Stimulated activated CD4-positive, alpha-beta T cell treated with anti-CD3 and anti-CD28 coated beads, Interleukin-4, amount 100 ng/mL, for 1 hour (primary cell): ENCODE measurements around the gene IL17D.
"Not testable (repeated sequence)": the region's sequence is repeated elsewhere in the genome, so short reads cannot be mapped to it uniquely, and the experiment has no call there.

Source experiments
- DNase-seq: peaks from one replicate; pipeline ENCODE4 v3.0.0-alpha.2; 2020

IL17D gene, protein sequence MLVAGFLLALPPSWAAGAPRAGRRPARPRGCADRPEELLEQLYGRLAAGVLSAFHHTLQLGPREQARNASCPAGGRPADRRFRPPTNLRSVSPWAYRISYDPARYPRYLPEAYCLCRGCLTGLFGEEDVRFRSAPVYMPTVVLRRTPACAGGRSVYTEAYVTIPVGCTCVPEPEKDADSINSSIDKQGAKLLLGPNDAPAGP

DNA sequence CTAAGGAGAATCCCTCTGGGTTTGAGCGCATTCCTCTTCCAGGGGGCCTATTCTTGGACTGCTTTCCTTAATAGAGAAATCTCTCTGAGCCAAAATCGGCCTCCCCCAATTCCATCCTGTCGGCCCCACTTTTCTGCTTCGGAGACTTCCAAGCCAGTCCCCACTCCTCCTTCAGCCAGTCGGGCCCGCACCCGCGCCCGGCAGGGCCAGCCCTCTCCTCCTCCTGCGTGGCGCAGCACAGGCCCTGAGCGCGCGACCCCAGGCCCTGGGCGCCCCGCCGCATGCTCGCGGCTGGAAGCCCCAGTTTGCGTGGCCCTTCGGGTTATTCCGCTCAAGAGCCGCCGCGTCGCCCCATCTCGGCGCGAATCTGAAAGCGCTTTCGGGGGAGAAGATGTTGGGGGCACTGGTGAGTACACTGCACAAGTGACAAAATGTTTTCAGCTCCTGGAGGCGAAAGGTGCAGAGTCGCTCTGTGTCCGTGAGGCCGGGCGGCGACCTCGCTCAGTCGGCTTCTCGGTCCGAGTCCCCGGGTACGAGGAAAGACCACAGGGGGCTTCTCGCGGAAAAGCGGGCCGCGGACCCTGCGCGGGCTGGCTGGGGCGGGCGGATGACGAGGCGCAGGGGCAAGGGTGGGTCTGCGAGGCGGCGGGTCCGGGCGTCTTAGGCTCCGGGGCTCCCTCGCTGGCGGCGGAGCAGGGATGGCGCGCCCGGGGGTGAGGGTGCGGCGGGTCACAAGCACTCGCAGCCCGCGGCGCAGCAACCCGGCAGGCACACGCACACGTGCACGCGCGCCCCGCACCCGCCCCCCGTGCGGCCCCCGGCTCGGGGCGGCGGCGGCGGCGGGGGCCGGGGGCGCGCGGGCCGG lies at the start of gene IL17D:
Gene IL17D (plus strand): TSS at position 785 of the 865 bp plus-strand sequence. CDS start 303 bp downstream, outside the sequence.
- peak; percentile 42 for DNase-seq

DNA sequence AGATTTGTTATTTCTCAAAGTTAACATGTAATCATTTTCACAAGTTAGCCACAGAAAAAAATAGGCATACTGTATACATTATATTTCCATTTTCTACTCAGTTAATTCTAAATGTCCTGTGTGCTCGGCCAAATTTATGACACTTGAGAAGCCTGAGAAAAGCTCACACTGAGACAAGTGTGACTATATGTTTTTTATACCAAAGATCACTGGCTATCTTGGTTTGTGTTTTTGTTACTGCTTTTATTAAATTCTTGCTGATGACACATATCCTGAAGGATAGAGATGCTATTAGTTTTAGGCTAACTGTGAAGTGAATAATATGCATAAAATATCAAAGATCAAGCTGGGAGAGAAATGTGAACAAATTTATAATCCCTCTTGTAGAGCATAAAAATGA lies 49.3 kb upstream of the IL17D start:
- no peak for DNase-seq

DNA sequence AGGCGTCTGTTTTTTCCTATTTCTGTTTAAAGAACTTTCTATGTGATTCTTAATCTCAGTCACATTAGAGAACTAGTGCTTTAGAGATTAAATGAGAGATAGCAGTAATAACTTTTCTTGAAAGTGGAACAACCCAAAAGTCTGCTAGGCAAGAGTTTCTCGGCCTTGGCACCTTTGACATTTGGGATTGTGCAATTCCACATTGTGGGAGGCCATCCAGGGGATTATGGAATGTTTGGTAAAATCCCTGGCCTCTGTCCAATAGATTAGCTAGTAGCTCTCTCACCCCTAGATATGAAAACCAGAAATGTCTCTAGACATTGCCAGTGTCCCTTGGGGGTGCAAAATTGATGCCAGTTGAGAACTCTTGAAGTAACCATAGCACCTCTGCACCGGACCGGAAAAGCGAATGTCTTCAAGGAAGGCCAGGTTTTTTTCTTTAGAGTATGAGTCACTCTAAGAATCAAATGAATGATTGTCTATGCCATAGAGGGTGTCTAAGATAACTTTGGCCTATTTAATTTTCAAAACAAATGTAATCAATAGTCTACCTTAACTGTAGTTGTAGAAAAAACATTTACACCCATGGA lies 45.0 kb upstream of the IL17D start:
- no peak for DNase-seq

DNA sequence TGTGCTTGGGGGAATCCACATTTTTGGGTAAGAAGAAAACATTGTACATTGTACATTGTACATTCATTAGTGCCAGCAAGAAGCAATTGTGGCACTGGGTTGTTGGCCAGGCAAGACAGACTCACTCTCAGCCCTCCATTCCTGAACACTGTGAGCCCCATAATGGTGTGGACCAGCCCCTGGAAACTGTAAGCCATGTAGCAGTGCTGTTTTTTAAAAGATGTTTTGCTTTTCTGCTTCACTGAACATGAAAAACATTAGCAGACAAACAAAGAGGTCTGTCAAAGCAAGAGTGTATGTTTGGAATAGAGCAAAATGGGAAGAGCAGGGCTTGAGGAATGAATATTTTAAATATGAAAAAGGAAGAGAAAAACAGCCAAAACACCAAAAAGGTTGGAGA lies 39.1 kb upstream of the IL17D start:
- DNase-seq = no peak

DNA sequence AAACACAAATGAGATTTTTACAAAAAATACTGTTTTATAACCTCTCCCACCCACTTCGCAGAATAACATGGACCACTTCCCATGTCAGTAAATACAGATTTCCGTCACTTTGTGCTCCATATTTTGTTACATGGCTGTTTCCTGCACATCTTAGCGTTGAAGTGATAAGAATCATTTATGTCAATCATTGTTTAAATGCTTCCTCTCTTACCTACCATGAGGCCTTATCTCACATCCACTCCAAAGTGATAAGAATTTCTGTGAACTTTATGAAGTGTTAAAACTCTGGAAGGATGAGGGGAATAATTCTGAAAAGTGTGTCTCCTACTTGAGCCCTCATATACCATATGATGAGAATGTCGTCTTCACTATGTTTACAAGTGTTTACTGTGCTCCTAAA lies 36.6 kb upstream of the IL17D start:
- DNase-seq = no peak

DNA sequence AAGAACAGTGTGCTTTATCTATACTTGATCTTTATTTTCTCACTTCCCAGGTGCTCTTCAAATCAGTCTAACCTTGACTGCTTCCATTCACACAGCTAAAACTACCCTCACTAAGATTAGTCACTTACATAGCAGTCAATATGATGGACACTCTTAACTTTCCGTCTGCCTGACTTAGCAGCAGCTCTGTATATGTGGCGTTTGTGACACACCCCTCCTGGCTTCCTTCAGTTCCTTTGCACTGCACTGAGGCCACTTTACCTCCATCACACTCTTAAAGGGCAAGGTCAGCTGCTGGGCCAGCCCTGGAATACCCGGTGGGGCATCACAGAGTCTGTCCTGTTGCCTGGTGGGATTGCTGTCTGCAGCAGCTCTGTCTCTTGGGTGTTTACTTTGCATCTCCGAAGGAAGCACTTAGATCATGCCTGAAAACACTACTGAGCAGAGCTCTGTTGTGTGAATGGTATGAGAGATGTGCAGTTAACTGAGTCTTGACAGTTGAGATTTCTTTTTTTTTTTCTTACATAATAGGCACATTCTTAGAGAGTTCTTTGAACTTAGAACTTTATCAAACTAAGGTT lies 35.6 kb upstream of the IL17D start:
- no peak for DNase-seq

DNA sequence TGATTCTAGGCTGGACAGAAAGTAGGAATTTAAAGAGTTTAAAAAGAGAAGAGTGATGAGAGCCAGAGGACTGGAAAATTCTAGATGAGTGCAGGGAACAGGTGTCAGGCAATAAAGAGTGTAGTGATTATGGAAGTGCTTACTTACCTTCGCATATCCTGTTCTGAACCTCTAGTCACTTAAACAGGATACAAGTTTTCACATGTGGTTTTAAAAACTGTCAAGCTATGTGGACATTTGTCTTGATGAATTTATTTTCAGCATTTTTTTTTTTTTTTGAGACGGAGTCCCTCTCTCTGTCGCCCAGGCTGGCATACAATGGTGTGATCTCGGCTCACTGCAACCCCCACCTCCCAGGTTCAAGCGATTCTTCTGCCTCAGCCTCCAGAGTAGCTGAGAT lies 34.3 kb upstream of the IL17D start:
- DNase-seq = no peak

DNA sequence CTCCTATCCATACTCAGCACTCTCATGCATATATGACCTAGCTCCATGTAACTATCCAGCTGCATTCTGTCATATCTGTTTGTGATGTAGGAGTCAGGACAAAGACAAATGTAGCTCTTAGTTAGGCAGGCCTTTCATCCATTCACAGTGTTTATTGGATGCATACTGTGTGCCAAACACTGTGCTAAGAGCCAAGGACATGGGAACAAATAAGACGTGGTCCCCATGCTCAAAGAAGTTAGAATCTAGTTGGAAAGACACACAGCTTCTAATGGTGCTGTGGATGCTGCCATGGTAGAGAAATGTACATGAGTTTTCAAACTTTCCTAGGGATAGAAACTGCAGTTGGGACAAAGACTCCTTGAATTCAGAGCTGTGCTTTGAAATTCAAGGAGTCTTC lies 31.7 kb upstream of the IL17D start:
- no peak for DNase-seq

DNA sequence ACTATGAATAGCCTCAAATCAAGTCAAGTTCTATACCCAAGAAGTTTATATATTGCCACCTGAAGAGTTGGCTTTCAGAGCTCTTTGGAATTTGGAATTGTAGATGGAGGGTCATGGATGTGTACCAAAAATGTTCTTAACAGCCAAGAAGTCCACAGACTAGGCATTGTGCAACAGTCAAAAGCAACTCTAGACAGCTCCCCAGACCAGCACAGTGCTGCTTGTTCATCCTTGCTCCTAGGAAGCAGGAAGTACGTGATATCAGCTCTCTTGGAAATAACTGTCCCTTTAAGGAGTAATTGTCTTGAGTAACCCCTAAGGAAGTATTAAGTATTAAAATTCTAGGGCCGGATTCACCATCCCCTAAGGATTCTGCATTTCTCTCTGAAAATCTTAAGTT lies 30.7 kb upstream of the IL17D start:
- no peak for DNase-seq

DNA sequence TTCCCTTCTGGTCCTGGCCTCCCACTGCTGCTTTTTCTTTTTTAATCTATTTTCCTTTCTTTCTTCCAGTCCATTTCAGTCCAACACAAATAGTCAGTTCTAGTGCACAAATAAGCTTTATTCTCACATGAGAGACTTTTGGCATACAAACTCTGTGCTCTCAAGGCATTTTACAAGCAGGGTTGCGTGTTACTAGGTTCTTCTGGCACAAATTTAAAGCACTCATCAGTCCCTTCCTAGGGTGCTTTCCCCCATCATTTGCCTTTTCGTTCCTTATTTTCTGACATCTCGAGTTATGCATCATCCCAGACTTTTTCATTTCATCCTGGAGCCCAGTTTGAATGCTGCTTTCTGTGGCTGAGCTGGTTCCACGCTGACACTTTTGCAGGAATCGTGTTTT lies 29.8 kb upstream of the IL17D start:
- no peak for DNase-seq

DNA sequence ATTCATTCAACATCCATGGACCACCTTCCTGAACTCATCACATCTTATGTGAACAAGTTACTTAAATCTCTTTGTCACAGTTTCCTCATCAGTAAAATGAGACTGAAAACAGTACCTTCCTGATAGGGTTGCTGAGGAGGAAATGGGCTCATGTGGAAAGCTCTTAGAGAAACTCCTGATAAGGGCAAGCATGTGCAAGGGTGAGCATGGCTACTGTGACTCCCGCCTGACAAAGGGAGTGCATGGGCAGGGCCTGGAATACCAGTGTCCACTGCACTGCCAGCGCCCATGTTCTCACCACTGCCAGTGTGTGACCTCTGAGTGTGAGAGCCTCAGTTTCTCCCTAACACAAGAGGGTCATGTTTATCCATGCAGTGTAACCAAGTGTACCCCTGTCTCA lies 27.3 kb upstream of the IL17D start:
- no peak for DNase-seq

DNA sequence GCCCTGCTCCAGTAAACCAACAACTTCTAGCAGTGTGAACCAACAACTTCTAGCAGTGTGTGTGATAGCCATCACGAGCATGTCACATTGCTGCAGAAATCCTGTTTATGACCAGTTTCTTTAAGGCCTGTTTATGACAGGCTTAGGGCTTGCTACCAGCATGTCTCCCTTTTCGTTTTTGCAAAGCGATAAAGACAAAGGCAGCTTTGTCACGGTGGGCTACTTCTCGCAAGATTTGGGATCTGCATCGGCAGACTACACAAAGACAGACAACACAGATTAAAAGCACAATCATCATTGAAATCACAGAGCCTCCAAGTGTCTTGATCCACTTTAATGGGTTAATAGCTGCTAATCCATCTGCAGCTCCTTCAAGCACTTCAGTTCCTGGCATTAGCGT lies 24.9 kb upstream of the IL17D start:
- DNase-seq = not testable (repeated sequence)

DNA sequence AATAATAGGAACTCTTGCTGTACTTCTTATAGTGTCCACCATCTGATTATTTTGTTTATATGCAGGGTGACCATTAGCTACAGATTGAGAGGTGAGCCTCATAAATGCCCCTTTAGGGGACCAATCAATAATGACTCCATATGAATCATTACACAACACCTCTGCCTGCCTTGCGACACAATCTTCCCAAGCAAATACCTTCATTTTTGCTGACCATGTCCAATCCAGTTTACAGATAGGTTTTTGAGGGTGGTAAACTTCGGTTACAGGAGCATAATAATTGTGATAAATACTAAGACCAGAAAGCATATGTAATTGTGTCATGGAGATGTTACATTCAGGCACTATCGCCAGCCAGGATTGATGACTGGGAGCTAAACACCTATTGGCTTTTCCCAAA lies 23.6 kb upstream of the IL17D start:
- no peak for DNase-seq

DNA sequence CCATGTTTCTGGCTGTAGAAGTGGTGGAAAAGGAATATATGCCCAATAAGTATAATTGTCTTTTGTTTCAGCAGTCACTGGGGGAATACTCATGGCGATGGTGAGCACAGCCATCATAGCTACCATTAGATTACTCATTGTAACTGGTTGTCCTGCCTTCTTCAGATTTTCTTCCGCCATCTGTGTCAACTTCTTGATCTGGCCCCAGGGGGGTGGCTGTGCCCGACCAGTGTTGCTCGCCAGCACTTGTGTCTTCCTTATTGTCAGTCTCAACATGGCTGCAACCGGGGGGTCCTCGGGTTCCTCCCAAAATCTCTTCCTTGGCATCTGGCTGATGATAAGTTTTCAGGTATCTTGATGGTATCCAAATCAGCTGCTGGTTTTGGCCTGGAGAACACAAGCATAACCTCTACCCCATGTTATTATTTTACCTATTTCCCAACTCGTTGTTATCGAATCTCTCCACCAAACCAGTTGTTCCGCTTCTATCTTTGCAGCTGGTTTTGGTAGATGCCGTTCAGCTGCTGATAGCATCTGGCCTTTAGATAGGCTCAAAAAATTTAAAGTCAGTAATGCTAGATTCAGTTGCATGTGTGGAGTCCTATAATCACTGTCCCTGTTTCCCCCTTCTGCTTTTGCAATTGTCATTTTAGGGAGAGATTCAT lies 23.0 kb upstream of the IL17D start:
- DNase-seq = no peak

DNA sequence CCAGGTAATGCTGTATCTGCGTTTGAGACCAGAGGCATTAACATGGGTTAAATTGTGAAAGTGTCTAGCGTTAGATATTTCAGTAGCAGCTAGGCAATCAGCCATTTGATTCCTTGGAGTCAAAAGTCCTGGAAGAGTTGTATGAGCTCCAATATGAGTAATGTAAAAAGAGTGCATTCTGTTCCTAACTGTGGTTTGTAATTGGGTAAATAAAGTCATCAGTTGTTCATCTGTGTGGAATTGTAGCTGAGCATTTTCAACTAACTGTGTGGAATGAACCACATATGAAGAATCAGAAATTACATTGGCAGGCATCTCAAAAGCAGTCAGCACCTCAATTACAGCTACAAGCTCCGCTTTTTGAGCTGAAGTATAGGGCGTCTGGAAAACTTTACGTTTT lies 22.0 kb upstream of the IL17D start:
- DNase-seq = not testable (repeated sequence)

DNA sequence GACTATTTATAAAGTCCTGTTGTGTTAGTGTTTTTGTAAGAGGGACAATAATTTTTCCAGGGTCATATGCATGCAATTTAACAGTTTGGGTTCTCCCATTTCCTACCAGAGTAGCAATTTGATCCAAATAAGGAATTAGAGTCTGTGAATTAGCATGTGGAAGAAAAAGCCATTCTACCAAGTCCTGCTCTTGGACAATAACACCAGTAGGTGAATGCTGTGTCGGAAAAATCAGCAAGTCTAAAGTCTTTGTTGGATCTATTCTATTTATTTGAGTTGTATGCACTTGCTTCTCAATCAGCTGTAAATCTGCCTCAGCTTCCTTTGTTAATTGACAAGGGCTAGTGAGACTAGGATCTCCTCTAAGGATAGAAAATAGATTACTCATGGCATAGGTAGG lies 21.4 kb upstream of the IL17D start:
- DNase-seq = no peak

DNA sequence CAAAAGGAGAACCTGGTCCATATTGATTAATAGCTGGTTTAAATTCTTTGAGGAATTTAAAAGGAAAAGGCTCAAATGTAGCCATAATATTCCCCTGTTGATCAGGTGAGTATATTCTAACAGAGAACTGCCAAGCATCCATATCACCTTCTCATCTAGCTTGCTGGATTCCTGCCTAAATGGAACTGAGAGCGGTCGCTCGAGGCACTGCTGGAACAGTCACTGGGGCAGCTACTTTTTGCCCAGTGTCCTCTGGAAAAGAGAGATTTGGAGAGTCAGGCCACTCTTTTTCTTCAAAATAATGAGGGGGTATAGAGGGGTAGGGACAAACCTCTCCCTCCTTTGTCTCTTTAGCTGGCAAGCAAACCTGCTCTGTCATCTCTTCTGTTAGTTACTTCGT lies 19.5 kb upstream of the IL17D start:
- DNase-seq = no peak

DNA sequence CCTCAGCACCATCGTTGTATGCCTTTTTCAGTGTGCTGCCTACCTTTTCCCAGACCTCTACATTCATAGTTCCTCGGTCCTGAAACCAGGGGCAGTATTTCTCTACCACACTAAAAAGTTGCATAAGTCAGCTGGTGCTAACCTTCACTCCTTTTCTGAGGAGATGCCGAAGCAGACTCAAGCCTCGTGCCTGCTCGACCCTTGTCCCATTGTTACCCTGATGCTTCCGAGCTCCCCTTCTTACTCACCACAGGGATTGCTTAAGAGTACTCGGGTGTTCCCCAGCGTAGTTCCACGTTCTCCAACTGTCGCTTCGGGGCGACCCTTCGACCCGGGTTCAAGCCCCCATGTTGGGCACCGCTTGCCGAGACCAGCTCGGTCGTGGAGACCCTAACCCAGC lies 19.0 kb upstream of the IL17D start:
- DNase-seq = no peak

DNA sequence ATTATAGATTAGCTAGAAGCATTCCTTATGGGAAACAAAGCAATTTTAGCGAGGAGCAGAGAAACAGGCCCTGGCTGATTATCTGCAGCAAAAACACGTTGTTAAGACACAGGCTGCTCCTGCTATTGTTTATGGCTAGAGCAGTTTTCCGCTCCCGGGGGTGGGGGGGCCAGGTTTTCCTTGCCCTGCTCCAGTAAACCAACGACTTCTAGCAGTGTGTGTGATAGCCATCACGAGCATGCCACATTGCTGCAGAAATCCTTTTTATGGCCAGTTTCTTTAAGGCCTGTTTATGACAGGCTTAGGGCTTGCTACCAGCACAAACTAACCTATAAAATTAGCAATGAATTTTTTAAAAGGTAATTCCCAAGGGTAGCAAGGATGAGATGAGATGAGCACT lies 18.4 kb upstream of the IL17D start:
- no peak for DNase-seq

DNA sequence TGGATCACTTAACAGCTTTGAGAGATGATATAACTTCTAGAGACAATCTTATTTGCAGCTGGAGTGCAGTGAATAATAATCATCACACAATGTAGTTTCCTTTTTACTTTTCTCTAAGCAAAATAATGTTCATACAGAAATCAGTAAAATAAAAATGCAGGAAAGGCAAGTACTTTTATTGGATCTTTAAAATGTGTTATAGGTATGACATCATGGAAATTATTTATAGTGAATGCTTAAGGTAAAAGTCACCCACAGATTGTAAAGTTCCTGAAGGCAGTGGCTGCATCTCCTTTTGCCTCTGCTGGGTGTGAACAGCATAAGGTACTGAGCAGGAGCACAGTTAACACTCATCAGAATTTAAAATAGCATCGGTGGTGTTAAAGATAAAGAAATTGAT lies 17.3 kb upstream of the IL17D start:
- DNase-seq = no peak

DNA sequence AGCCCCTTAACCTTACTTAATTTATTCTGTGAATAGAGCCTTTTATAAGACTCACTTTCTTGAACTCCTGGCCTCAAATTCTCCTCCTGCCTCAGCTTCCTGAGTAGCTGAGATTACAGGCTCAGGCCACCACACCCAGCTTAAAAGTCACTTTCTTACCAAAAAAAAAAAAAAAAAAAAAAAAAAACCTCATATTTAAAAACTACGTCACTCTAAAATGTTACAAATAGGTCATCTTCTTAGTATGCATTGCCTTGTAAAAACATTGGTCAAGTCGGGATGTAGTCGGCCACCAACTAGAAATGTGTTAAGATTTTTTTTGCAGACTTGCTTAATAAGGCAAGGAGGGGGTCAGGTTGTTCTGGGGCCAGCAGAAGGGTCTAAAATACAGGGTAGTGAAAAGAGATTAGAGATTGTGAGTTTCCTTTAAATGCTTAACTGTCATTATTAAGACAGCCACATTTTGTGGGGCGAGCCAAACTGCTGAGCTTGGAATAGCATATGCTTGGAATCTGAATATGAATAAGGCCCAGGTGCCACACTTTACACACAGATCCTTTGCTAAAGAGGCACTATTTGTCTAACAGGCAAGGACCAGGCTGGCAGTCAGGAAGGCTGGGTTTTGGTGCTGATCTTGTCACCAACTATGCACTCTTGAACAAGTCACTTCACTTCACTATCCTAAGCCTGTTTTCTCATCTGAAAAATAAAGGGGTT lies 16.5 kb upstream of the IL17D start:
- no peak for DNase-seq

DNA sequence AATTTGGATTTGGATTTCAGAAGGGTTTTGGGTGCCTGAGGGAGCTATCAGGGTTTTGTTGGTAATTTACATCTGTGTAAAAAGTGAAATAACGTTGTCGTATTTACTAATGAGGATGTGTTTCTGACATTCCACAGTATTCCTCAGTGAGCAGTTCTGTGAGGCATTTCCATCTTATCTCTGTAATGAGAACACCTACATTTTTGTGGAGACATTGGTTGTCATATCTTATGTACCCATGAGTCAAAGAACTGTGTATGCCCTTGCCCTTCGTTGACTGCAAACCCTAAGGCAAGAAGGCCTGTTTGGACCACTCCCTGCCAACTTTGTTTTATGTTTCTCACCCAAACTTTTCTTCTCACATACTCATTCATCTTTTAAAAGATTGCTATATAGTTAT lies 14.2 kb upstream of the IL17D start:
- DNase-seq = no peak

DNA sequence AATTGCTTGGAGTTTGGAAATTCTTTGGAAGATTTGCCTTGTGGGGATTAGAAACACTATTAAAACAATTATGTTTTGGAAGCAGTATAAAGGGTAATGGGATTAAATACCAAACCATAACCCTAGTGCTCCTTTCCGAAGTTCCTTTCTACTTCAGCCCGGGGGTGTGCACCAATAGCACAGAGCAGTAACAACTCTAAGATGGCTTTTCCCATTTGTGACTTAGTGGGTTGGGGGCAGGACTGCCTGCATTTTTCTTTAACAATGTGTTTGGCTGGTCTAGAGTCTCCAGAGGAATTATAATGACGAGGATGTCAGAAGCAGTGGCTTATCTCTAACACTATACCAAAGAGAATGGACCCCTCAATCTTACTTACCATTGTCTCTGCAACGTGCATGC lies 11.9 kb upstream of the IL17D start:
- no peak for DNase-seq
